HG03045 (cell line): ENCODE results near the gene NMRAL1.

Experiments used
- ATAC-seq: cut with Tn5 transposase; IDR thresholded peaks from one replicate; pipeline ENCODE4 v1.9.1; 2021; ENCODE audit warnings: mild to moderate bottlenecking, moderate library complexity; ENCODE audit not compliant: unreplicated experiment

Gene NMRAL1

GRCh38 chr16:4467916-4468315, 6.5 kb downstream of the NMRAL1 start:
- ATAC-seq = no peak

- no peak for ATAC-seq
Measured at GRCh38 chr16:4465977-4466779, 8.2 kb downstream of the NMRAL1 start.

GRCh38 chr16:4463522-4464163, 10.8 kb downstream of the NMRAL1 start:
- no peak for ATAC-seq

- ATAC-seq = no peak
Measured at GRCh38 chr16:4461250-4462085, 13.0 kb downstream of the NMRAL1 start.

GRCh38 chr16:4460936-4461249, 13.5 kb downstream of the NMRAL1 start:
- ATAC-seq = no peak

- no peak for ATAC-seq
Measured at GRCh38 chr16:4455951-4456350, 18.5 kb downstream of the NMRAL1 start.

- ATAC-seq = no peak
Measured at GRCh38 chr16:4455081-4455480, 19.3 kb downstream of the NMRAL1 start.

GRCh38 chr16:4454623-4455022, 19.8 kb downstream of the NMRAL1 start:
- no peak for ATAC-seq

- no peak for ATAC-seq
Measured at GRCh38 chr16:4452674-4453073, 21.8 kb downstream of the NMRAL1 start.

GRCh38 chr16:4450931-4451519, 23.4 kb downstream of the NMRAL1 start:
- ATAC-seq = no peak

GRCh38 chr16:4450430-4450829, 24.0 kb downstream of the NMRAL1 start:
- no peak for ATAC-seq

- no peak for ATAC-seq
Measured at GRCh38 chr16:4443986-4444385, 30.4 kb downstream of the NMRAL1 start.

- no peak for ATAC-seq
Measured at GRCh38 chr16:4443271-4443670, 31.2 kb downstream of the NMRAL1 start.

GRCh38 chr16:4442371-4442770, 32.1 kb downstream of the NMRAL1 start:
- no peak for ATAC-seq

GRCh38 chr16:4437366-4437765, 37.1 kb downstream of the NMRAL1 start:
- ATAC-seq = no peak

GRCh38 chr16:4435337-4436067, 38.9 kb downstream of the NMRAL1 start:
- no peak for ATAC-seq

- no peak for ATAC-seq
Measured at GRCh38 chr16:4433914-4434787, 40.3 kb downstream of the NMRAL1 start.

- no peak for ATAC-seq
Measured at GRCh38 chr16:4433228-4433627, 41.2 kb downstream of the NMRAL1 start.

GRCh38 chr16:4431023-4431422, 43.4 kb downstream of the NMRAL1 start:
- no peak for ATAC-seq

GRCh38 chr16:4428500-4428899, 45.9 kb downstream of the NMRAL1 start:
- no peak for ATAC-seq
